Measurements from ENCODE around the gene C17orf113.

Gene C17orf113

DNA sequence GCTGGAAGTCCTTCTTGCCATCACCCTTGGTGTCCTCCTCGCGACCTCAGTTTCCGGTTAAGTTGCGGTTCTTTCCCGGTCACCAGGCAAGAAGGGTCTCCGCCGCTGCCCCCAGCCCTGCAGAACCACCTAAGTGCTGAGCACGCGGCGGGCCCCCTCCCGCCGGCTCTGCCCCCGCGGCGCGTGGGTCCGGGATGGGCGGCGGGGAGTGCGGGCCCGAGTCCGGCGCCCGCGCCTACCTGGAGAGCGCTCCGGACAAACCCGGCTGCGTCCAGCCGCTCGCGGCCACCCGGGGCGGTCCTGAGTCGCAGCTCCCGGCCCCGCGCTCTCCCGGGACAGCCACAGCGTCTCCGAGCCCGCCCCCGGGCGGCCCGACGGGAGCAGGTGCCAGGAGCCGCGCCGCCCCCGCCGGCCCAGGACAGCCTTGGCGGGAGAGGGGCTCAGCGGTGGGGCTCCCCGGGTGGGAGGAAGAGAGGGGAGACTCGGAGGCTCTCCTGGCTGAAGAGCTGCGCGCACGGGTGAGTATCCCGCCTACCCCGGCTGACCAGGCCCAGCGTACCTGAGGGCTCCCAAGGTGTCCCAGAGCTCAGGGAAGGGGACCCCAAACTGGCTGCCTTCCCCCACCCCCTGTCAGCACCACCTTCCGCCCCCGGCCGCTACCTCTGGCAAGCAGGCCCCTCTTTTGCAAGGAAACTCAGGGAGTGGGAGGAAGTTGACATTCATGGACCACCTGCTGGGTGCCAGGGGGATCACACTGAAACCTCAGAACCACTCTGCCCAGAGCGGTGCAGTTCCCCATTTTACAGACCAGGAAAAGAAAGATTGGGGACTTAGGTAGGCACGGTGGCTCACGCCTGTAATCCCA lies 22.2 kb upstream of the C17orf113 start:
- no peak for DNase-seq

DNA sequence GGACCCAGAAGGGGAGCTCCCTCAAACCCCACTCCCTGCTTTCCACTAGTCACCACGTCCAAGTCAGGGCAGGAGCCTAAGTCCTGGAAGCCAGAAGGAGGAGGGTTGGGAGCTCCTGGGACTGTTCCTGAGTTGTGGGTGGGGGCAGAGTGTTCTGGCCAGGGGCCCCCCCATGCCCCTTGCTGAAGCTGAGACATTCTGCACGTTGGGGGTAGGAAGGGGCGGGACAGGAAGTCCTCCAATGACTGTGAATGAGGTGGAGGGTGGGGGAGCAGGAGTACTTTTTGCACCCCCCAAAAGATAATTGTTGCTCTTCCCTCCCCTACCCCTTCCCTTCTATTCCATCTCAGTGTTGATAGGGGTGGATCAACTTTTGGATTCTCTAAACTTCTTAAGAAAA lies 21.4 kb upstream of the C17orf113 start:
- no peak for DNase-seq

DNA sequence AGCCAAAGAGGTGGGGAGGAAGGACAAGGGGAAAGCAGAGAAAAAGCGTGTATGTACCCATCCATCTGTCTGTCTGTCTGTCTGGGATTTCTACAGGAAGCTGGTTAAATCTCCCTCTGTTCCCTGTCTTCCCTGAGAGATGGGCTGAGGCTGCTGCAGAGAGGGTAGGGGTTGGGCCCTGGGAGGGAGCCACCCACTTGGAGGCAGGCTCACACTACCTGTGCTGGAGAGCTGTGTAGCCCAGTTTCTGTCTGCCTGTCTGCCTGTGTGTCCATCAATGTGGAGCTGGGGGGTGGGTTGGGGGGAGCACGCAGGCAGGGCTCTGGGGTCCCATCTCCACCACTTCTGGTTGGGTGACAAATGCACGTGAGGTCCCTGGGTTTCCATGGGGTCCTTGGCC lies 18.6 kb upstream of the C17orf113 start:
- DNase-seq = no peak

DNA sequence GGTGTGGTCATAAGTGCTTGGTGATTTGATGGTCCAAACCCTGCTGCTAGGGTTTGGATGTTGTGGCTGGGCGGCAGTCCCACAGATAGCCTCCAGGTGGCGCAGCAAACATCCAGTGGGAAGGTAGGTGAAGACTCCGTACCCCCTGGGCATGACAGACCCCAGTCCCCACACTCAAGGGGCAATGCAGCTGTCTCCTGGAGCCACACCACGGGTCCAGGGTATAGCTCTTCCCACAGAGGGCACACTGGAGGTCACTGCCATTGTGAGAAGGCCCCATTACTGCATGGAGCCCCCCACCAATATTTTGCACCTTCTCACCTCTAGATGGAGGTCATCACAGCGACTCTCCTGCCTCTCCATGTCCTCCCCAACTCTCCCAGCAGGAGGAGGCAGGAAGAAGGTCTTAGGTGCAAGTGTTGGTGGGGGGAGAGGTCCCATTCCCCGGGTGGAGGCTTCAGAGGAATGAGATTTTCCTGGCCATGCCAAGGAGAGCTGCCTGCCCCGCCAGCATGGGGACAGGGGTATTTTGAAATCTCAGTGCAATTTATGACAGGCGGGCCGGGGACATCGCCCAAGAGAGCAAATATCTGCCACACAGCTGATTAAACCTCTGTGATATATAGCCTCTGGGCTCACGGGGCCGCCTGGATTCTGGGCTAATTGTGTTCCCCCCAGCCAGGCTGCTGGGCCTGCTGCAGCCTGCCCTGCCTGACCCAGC lies 17.1 kb upstream of the C17orf113 start:
- DNase-seq = no peak

- no peak for DNase-seq
These were observed 14.8 kb upstream of the C17orf113 start for GRCh38 chr17:42065201-42065600.

- DNase-seq = no peak
These were observed 12.3 kb upstream of the C17orf113 start for GRCh38 chr17:42062681-42063080.

DNA sequence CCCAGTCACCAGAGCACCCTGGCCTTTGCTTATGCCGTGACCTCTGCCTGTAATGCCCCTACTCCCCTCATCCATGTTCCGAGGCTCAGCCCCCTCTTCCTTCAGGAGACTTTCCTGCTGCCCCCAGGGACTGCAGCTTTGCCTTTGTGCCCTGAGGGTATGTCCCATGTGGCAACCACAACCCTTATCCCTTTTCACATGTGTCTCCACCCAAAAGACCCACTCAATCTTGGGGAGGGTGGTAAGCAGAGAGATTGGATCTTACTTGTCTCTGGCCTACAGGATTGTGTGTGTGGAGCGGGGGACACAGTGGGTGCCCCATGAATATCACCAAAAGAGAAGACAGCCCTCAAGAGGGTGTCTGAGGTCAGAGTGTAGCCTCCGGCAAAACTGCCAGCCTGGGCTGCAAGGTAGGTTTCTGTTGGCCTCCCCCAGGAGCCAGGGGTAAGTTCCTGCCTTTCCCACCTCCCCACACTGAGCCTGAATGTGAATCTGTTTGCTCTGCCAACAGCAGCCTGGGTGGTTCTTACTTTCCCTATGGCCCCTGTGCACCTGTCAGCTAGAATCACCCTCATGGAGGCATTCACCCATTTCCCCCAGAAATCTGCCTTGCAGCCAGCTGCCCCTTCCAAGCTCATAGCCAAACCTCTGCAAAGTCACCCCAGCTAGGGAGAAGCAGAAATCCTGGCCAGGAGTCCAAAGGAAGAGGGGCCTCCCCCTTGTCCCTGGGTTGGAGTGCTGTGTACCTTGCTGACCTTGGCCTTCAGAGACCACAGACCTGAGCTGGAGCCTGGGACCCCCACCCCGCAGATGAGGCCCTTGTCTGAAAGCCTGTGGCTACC lies 11.5 kb upstream of the C17orf113 start:
- no peak for DNase-seq

DNA sequence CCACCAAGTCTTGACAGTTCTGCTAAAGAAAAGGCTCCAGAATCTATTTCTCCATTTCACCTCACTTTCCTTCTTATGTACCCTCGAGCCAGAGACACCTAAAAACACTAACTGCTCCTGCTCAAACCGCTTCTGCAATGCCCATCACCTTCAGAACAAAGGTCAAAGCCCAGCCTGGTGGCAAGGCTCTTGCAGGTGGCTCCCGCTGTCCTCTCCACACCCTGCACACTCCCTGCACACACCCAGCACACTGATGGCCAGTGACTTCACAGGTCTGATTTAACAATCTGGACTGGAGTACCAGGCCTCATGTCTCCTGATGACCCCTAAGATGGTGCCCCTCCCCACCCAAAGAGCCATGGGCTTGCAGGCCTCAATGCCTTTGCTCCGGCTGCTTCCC lies 9.8 kb upstream of the C17orf113 start:
- DNase-seq = no peak

- DNase-seq = no peak
These were observed 9.4 kb upstream of the C17orf113 start for GRCh38 chr17:42059815-42060214.

- DNase-seq = no peak
These were observed 7.7 kb upstream of the C17orf113 start for GRCh38 chr17:42058063-42058462.

DNA sequence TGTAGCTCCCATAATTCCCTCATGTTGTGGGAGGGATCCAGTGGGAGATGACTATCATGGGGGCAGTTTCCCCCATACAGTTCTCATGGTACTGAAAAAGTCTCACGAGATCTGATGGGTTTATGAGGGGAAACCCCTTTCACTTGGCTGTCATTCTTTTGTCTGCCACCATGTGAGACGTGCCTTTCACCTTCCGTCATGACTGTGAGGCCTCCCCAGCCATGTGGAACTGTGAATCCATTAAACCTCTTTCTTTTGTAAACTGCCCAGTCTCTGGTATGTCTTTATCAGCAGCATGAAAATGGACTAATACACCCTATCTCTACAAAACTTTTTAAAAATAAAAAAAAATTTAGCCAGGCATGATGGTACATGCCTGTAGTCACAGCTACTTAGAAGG lies 6.2 kb upstream of the C17orf113 start:
- DNase-seq = no peak

GRCh38 chr17:42055496-42055895 lies 5.1 kb upstream of the C17orf113 start:
- peak; percentile 38 for DNase-seq

- no peak for DNase-seq
These were observed 4.6 kb upstream of the C17orf113 start for GRCh38 chr17:42055027-42055426.

GRCh38 chr17:42053731-42054500 lies 3.5 kb upstream of the C17orf113 start:
- no peak for DNase-seq

- no peak for DNase-seq
These were observed 2.0 kb upstream of the C17orf113 start for GRCh38 chr17:42052346-42052877.

GRCh38 chr17:42051645-42052044 lies 1.2 kb upstream of the C17orf113 start:
- no peak for DNase-seq

GRCh38 chr17:42051013-42051400 lies 606 bp upstream of the C17orf113 start:
- DNase-seq = no peak

DNA sequence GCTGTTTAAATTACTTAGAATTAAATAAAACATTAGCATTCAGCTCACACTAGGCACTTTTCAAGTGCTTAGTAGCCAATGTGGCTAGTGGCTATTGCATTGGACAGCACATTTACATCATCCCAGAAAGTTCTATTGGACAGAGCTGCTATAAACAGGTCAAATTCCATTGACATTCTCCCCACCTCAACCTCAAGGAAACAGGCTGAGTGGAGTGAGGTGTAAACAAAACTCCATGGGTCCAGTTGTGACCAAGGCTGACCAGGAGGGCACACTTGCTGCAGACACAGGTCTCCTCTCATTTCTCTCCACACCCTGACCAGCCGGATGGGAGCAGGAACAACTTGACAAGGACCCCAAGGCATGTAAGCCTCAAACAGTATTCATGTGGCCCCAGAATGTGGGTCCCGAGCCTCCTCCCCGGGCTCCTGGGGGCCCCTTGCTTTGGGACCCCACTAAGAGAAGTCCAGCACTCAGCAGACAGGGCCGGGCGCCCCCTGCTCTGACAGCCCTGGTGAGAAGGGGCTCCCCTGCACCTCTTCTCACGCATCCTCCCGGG lies 488 bp downstream of the C17orf113 start:
- no peak for DNase-seq

DNA sequence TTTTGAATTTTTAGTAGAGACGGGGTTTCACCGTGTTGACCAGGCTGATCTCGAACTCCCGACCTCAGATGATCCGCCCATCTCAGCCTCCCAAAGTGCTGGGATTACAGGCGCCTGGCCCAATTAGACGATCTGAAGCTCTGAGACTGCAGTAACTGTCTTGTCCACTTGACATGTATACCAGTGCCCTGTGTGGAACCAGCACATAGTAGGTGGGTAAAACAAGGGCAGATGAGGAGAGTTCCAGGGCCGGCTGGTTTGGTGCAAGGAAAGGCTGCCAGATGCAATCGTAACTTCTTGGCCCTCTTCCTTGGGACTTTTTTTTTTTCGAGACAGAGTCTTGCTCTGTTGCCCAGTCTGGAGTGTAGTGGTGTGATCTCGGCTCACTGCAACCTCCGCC lies 3.1 kb downstream of the C17orf113 start:
- DNase-seq = no peak

GRCh38 chr17:42045719-42046118 lies 4.7 kb downstream of the C17orf113 start:
- no peak for DNase-seq

DNA sequence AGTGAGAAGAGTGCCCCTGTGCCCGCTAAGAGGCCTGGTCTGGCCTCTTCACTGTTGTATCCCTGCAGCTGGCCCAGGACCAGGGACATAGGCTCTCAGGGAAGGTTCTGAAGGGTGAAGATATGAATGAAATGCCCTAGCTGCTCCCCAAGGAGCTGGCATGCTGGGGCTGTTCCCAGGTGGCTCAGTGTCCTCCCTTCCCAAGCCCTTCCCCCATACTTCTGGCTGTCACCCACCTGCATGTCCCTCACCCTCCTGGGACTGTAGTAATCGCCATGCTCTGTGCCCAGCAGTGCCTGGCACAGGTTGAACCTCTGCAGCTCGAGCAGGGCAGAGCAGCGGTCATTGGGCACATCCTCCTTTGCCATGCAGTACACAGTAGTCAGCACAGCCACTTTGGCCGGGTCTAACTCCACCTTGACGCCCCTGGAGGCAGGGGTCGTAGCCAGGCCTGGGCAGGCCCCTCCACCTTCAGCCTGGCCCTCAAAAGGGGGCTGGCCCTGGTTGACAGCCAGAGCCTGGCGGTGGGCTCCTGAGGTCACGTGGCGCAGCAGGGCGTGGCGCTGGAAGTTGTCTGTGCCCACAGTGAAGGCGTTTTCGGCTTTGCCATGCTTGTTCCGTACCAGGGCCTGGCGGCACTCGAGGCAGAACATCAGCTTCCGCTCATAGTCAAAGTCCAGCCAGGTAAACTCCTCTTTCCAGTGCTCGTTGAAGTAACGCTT lies 7.6 kb downstream of the C17orf113 start:
- DNase-seq = no peak

Data from HCEC 1CT (cell line).